GM23338 (cell line): Measurements from ENCODE around the gene PIPOX.

Source experiments
- EZH2phosphoT487 ChIP-seq: fragments of 200-600 bp; sonication (generic); IDR thresholded peaks from one replicate; pipeline ENCODE4 v1.8.1; 2018; ENCODE audit warnings: antibody characterized with exemption; ENCODE audit not compliant: unreplicated experiment
- JUNB ChIP-seq: IDR thresholded peaks from one replicate; pipeline ENCODE4 v1.6.1; 2016; ENCODE audit warnings: antibody characterized with exemption; ENCODE audit not compliant: unreplicated experiment
- POLR2AphosphoS5 ChIP-seq: IDR thresholded peaks from 2 replicates; pipeline ENCODE4 v1.6.1; 2016; ENCODE audit warnings: antibody characterized with exemption, low read depth
- TF ChIP-seq, protein P1 (sequence below), 2 experiments: fragments of 200-600 bp in 1 of 2; sonication (generic) in 1 of 2; conservative IDR thresholded peaks; 2 replicates each; pipeline versions ENCODE4 v1.5.1 to v1.6.1; 2016 to 2017; ENCODE audit warnings: antibody characterized with exemption in 2 of 2, low read depth in 2 of 2, mild to moderate bottlenecking in 2 of 2, moderate library complexity in 1 of 2

DNA sequence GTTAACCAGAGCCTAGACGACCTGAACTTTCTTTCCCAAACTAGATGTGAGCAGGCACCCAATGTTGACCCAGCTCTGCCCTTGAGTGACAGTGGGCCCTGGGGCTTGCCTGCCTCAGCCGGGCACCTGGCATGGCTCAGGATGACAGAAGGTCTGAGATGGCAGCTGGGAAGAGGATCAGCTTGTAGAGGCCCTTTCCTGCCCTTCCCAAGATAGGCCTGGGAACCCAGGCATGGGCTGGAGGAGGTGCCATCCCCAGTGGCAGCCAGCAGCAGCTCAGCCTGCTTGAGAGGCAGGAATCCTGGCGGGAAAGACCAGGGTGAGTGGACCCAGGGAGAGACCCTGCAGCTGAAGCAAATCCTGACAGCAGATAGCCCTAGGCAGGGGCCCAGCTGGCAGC, 59.1 kb downstream of the PIPOX start:
- TF ChIP-seq JUNB (no peak), POLR2AphosphoS5 (no peak), EZH2phosphoT487 (no peak)
- TF ChIP-seq, protein P1, sequence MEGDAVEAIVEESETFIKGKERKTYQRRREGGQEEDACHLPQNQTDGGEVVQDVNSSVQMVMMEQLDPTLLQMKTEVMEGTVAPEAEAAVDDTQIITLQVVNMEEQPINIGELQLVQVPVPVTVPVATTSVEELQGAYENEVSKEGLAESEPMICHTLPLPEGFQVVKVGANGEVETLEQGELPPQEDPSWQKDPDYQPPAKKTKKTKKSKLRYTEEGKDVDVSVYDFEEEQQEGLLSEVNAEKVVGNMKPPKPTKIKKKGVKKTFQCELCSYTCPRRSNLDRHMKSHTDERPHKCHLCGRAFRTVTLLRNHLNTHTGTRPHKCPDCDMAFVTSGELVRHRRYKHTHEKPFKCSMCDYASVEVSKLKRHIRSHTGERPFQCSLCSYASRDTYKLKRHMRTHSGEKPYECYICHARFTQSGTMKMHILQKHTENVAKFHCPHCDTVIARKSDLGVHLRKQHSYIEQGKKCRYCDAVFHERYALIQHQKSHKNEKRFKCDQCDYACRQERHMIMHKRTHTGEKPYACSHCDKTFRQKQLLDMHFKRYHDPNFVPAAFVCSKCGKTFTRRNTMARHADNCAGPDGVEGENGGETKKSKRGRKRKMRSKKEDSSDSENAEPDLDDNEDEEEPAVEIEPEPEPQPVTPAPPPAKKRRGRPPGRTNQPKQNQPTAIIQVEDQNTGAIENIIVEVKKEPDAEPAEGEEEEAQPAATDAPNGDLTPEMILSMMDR (conservative IDR thresholded peaks at IDR 0.05; ENCODE audit: low read depth in 2 of 2): no peak
